H1 (cell line): ENCODE data around the gene CHD5. TPM values are rescaled to one million over a fixed set of nuclear protein-coding genes. Genes with fewer than 3 reads are reported as not detected.

Source experiments
- ASH2L ChIP-seq: fragments of 200-600, 300-600 bp; sonication (generic); IDR thresholded peaks from one replicate; pipeline ENCODE4 v1.7.1; 2017; ENCODE audit warnings: low read length
- ATF2 ChIP-seq: IDR thresholded peaks from 2 replicates; pipeline ENCODE4 v1.6.1; 2012; ENCODE audit warnings: low read length, inconsistent platforms
- ATF3 ChIP-seq: IDR thresholded peaks from 2 replicates; pipeline ENCODE4 v1.6.1; 2011; ENCODE audit warnings: low read depth, mild to moderate bottlenecking, low read length; ENCODE audit not compliant: insufficient read depth
- CEBPB ChIP-seq: IDR thresholded peaks from 2 replicates; pipeline ENCODE4 v1.6.1; 2012; ENCODE audit warnings: low read depth, low read length
- E2F6 ChIP-seq: IDR thresholded peaks from 2 replicates; pipeline ENCODE4 v1.6.1; 2012; ENCODE audit warnings: inconsistent platforms
- EZH2 ChIP-seq: fragments of 200-600 bp; sonication (generic); IDR thresholded peaks from 2 replicates; pipeline ENCODE4 v1.7.1; 2012; ENCODE audit warnings: low read depth, mild to moderate bottlenecking, moderate library complexity, low read length, inconsistent platforms; ENCODE audit not compliant: severe bottlenecking
- JUN ChIP-seq: IDR thresholded peaks from 2 replicates; pipeline ENCODE4 v1.6.1; 2011; ENCODE audit warnings: low read depth, mild to moderate bottlenecking, improper control_type of control experiment, low read length
- KDM1A ChIP-seq: fragments of 200-600, 300-600 bp; sonication (generic); IDR thresholded peaks from 2 replicates; pipeline ENCODE4 v1.7.1; 2016; ENCODE audit warnings: mild to moderate bottlenecking, low read length, borderline replicate concordance
- KDM4A ChIP-seq: IDR thresholded peaks from one replicate; pipeline ENCODE4 v1.7.1; 2012; ENCODE audit warnings: low read depth, mild to moderate bottlenecking, moderate library complexity, low read length, inconsistent platforms; ENCODE audit not compliant: severe bottlenecking
- MAFK ChIP-seq: IDR thresholded peaks from 2 replicates; pipeline ENCODE4 v1.6.1; 2012; ENCODE audit warnings: low read depth, mild to moderate bottlenecking, improper control_type of control experiment, low read length
- NANOG ChIP-seq: IDR thresholded peaks from 2 replicates; pipeline ENCODE4 v1.6.1; 2011; ENCODE audit warnings: low read length, low read depth, mild to moderate bottlenecking, inconsistent platforms; ENCODE audit not compliant: insufficient read depth, poor library complexity, severe bottlenecking
- RBBP5 ChIP-seq: IDR thresholded peaks from 2 replicates; pipeline ENCODE4 v1.7.1; 2012; ENCODE audit warnings: low read depth, mild to moderate bottlenecking, inconsistent platforms, low read length, moderate library complexity, borderline replicate concordance
- RXRA ChIP-seq: IDR thresholded peaks from 2 replicates; pipeline ENCODE4 v1.6.1; 2011; ENCODE audit warnings: low read depth, mild to moderate bottlenecking, low read length, moderate library complexity; ENCODE audit not compliant: insufficient read depth
- SP2 ChIP-seq: IDR thresholded peaks from 2 replicates; pipeline ENCODE4 v1.6.1; 2012; ENCODE audit warnings: mild to moderate bottlenecking, low read length, inconsistent platforms
- SP4 ChIP-seq: IDR thresholded peaks from 2 replicates; pipeline ENCODE4 v1.6.1; 2012; ENCODE audit warnings: low read length, inconsistent platforms
- SUZ12 ChIP-seq: fragments of 200-600 bp; sonication (generic); IDR thresholded peaks from 2 replicates; pipeline ENCODE4 v1.6.1; 2012; ENCODE audit warnings: mild to moderate bottlenecking, inconsistent platforms, low read length, moderate library complexity, mixed read lengths
- TAF7 ChIP-seq: optimal IDR thresholded peaks from 2 replicates; pipeline ENCODE3; 2011; ENCODE audit warnings: low read depth, mild to moderate bottlenecking, inconsistent platforms, low read length, moderate library complexity, borderline replicate concordance
- USF2 ChIP-seq: IDR thresholded peaks from 2 replicates; pipeline ENCODE4 v1.6.1; 2011; ENCODE audit warnings: low read length, improper control_type of control experiment
- ZNF274 ChIP-seq: IDR thresholded peaks from 2 replicates; pipeline ENCODE4 v1.7.0; 2012; ENCODE audit warnings: low read length, borderline replicate concordance; ENCODE audit errors: extremely low read depth
- polyA plus RNA-seq, 7 experiments: library from polyadenylated mRNA; depleted of rRNA in 3 of 7; stranded (reverse) in 5 of 7; unstranded in 2 of 7; fragments of >200 nt in 5 of 7; fragments of 200-250 nt in 2 of 7; gene quantifications; 1 replicate in 5 of 7; 2 replicates in 1 of 7; 4 replicates in 1 of 7; pipeline versions ENCODE4 v1.2.1 to v1.2.3, GENCODE V29; 2011 to 2013; ENCODE audit warnings: missing spikeins in 2 of 7, mixed read lengths in 2 of 7
- total RNA-seq: library from RNA; stranded (reverse); fragmentation: NEBNext Ultra II Directional; extraction: Animal tissue kit (Norgen Biotek cat#: 25700); gene quantifications from 2 replicates; pipeline ENCODE4 v1.2.1, GENCODE V29; 2021

The CHD5 gene
- total and polyA plus RNA-seq, 2 of the 8 experiments (the other 6 are each of a cell fraction or from before 2014, with no cell fraction given) = 0.42 to 1.8 TPM

GRCh38 chr1:6199298-6200187 is 19.4 kb upstream of the CHD5 start, which contains the start of gene RPL22 (continued):
- TF ChIP-seq TAF7 (peak; percentile 93), JUN (no peak), KDM4A (peak; percentile 56), CEBPB (no peak), SP4 (peak; percentile 75; the same call in 1 of the 2 replicates), MAFK (no peak), EZH2 (no peak), RXRA (no peak), SUZ12 (no peak), RBBP5 (no peak), SP2 (no peak), ZNF274 (no peak), NANOG (no peak), KDM1A (no peak), ATF2 (no peak), ASH2L (peak; percentile 86), E2F6 (peak; percentile 77), USF2 (peak; percentile 40; the same call in 1 of the 2 replicates), ATF3 (no peak)
